B cell (primary cell): ENCODE measurements around the gene SERPINC1. TPM values are rescaled to one million over a fixed set of nuclear protein-coding genes. Genes with fewer than 3 reads are reported as not detected.

Experiments used
- ATAC-seq: fragments of 200-7000 bp; cut with Tn5 transposase; one replicate; pipeline ENCODE4 v1.10.0; 2021; ENCODE audit warnings: low read depth, mild to moderate bottlenecking, moderate number of reproducible peaks, moderate library complexity
- CTCF ChIA-PET: fragments of 350-600 bp; sonication (Branson Sonifier 250); formaldehyde crosslinking; loops from one replicate; lab custom pipeline; 2021; ENCODE audit warnings: antibody characterized with exemption, inconsistent platforms; lab: Charles Lee
- POLR2A ChIA-PET: fragments of 350-600 bp; sonication (Branson Sonifier 250); formaldehyde crosslinking; loops from one replicate; lab custom pipeline; 2021; ENCODE audit warnings: antibody characterized with exemption; lab: Charles Lee
- DNase-seq: peaks from one replicate; pipeline ENCODE4 v3.0.0; 2013
- H2AFZ ChIP-seq: 2 replicates; pipeline ENCODE4 v1.6.1; 2012; ENCODE audit warnings: mild to moderate bottlenecking, low read depth, low read length; ENCODE audit not compliant: insufficient read depth, poor library complexity, severe bottlenecking
- H3K27ac ChIP-seq, 2 donors: 1 replicate in 1 of 2; 2 replicates in 1 of 2; pipeline ENCODE4 v1.5.1; 2012 to 2013; ENCODE audit warnings: low read length in 2 of 2, mild to moderate bottlenecking in 2 of 2, moderate library complexity in 1 of 2
- H3K27me3 ChIP-seq, 4 experiments: fragments of 200-600 bp in 1 of 4; sonication (generic) in 1 of 4; replicated peaks in 1 of 4; 1 replicate in 2 of 4; 2 replicates in 2 of 4; pipeline versions ENCODE4 v1.6.1 to v1.7.0; 2013 to 2016; ENCODE audit warnings: low read length in 3 of 4, mild to moderate bottlenecking in 2 of 4, mixed read lengths in 1 of 4, moderate library complexity in 1 of 4; ENCODE audit not compliant: insufficient read depth in 4 of 4, control insufficient read depth in 3 of 4; ENCODE audit errors: control extremely low read depth in 1 of 4
- H3K36me3 ChIP-seq, 2 experiments: replicated peaks in 1 of 2; 1 replicate in 1 of 2; 2 replicates in 1 of 2; pipeline versions ENCODE4 v1.6.1 to v1.7.1; 2013; ENCODE audit warnings: low read length in 1 of 2; ENCODE audit not compliant: insufficient read depth in 2 of 2, control insufficient read depth in 1 of 2; ENCODE audit errors: control extremely low read depth in 1 of 2, extremely low read depth in 1 of 2
- H3K4me1 ChIP-seq, 2 donors: fragments of 200-600 bp in 1 of 2; sonication (generic) in 1 of 2; 1 replicate in 1 of 2; 2 replicates in 1 of 2; pipeline versions ENCODE4 v1.5.1 to v1.6.1; 2013 to 2017; ENCODE audit warnings: low read length in 2 of 2; ENCODE audit not compliant: control insufficient read depth in 2 of 2, insufficient read depth in 2 of 2
- H3K4me2 ChIP-seq: replicated peaks from 2 replicates; pipeline ENCODE3; 2012; ENCODE audit warnings: mild to moderate bottlenecking, low read depth, low read length; ENCODE audit not compliant: poor library complexity, severe bottlenecking
- H3K4me3 ChIP-seq, 5 experiments: fragments of 200-600 bp in 1 of 5; sonication (generic) in 1 of 5; 1 replicate in 3 of 5; 2 replicates in 2 of 5; pipeline versions ENCODE4 v1.5.1 to v1.7.0; 2011 to 2016; ENCODE audit warnings: low read length in 4 of 5, mild to moderate bottlenecking in 4 of 5, low read depth in 2 of 5, control low read depth in 1 of 5, moderate library complexity in 1 of 5; ENCODE audit not compliant: insufficient read depth in 1 of 5; ENCODE audit errors: control extremely low read depth in 1 of 5, extremely low read depth in 1 of 5
- H3K79me2 ChIP-seq: fragments of 200-600 bp; sonication (generic); one replicate; pipeline ENCODE4 v1.6.0; 2016; ENCODE audit warnings: low read length; ENCODE audit not compliant: control insufficient read depth, insufficient read depth
- H3K9ac ChIP-seq: fragments of 200-600 bp; sonication (generic); 2 replicates; pipeline ENCODE4 v1.6.1; 2017; ENCODE audit warnings: mild to moderate bottlenecking, low read length, moderate library complexity
- H3K9me3 ChIP-seq, 3 donors: one replicate each; pipeline versions ENCODE4 v1.6.1 to v1.7.1; 2013; ENCODE audit warnings: low read length in 2 of 3; ENCODE audit not compliant: control insufficient read depth in 2 of 3, insufficient read depth in 1 of 3; ENCODE audit errors: control extremely low read depth in 1 of 3
- H4K20me1 ChIP-seq: 2 replicates; pipeline ENCODE4 v1.6.0; 2012; ENCODE audit warnings: mild to moderate bottlenecking, low read length; ENCODE audit not compliant: insufficient read depth, control insufficient read depth, poor library complexity, severe bottlenecking
- H3K27ac Mint-ChIP-seq: one replicate; pipeline ENCODE4 v1.8.0; 2021; ENCODE audit warnings: mixed read lengths
- H3K27me3 Mint-ChIP-seq: one replicate; pipeline ENCODE4 v1.8.0; 2021; ENCODE audit warnings: mixed read lengths
- H3K4me1 Mint-ChIP-seq: one replicate; pipeline ENCODE4 v1.8.0; 2021; ENCODE audit warnings: mixed read lengths
- H3K4me3 Mint-ChIP-seq: one replicate; pipeline ENCODE4 v1.8.0; 2021; ENCODE audit warnings: mixed read lengths
- H3K9me3 Mint-ChIP-seq: one replicate; pipeline ENCODE4 v1.8.0; 2022; ENCODE audit warnings: mixed read lengths; ENCODE audit not compliant: insufficient read depth
- CTCF ChIP-seq: fragments of 200-600 bp; IDR thresholded peaks from one replicate; pipeline ENCODE4 v1.8.0; 2022; ENCODE audit warnings: antibody characterized with exemption, mild to moderate bottlenecking
- EZH2 ChIP-seq: IDR thresholded peaks from 2 replicates; pipeline ENCODE4 v1.6.1; 2012; ENCODE audit warnings: borderline replicate concordance, low read depth, mild to moderate bottlenecking, moderate library complexity, low read length; ENCODE audit not compliant: insufficient read depth, poor library complexity, severe bottlenecking
- WGBS: methylation state at CpG from one replicate; pipeline ENCODE4 v1.1.5; 2013; ENCODE audit warnings: missing lambda C conversion rate; ENCODE audit not compliant: insufficient coverage; 5-methylcytosine and 5-hydroxymethylcytosine counted together
- intact Hi-C: fragments of 100-400 bp; cut with micrococcal nuclease; formaldehyde crosslinking; loops from one replicate; pipeline ENCODE4 v1.10.0; 2022
- polyA plus RNA-seq: library from polyadenylated mRNA; depleted of rRNA; stranded (reverse); fragments of >200 nt; gene quantifications from 2 replicates; pipeline ENCODE4 v1.2.3, GENCODE V29; 2012
- total RNA-seq, 2 donors: library from RNA; stranded (reverse); fragments of 120-200 nt in 1 of 2; gene quantifications; 1 replicate in 1 of 2; 2 replicates in 1 of 2; pipeline versions ENCODE4 v1.2.3 to v1.2.4, GENCODE V29; 2013 to 2022

The SERPINC1 gene
- total and polyA plus RNA-seq, 2 donors (not counting 1 experiment from before 2014, with no cell fraction given), result 0.12 TPM; not detected in 1

- peak; percentile 25 for DNase-seq
- intact Hi-C loops, result loop anchor here (5.0 kb wide), 1 partner anchor 351 kb away; no protein-coding TSS in a partner anchor
- H3K4me3 Mint-ChIP-seq, result peak overlapping the region; percentile 94
These were observed 50.6 kb downstream of the SERPINC1 start for GRCh38 chr1:173866413-173867115.

More at GRCh38 chr1:173866413-173867115, 50.6 kb downstream of the SERPINC1 start:
- Mint-ChIP-seq H3K4me1 (peaks cover 69% of the 10 kb centered on the region), H3K27me3 (no peaks in the 10 kb centered on the region), H3K9me3 (no peaks in the 10 kb centered on the region), H3K27ac (peak overlapping the region; percentile 98)
- Histone ChIP-seq H2AFZ (no peak overlapping the region), H3K4me1 (peaks cover 42 to 50% of the 10 kb centered on the region in 2 donors), H4K20me1 (no peaks in the 10 kb centered on the region), H3K27me3 (no peaks in the 10 kb centered on the region), H3K9ac (peak overlapping the region; percentile 81), H3K4me2 (peak overlapping the region; percentile 90), H3K36me3 (peaks cover 5 to 61% of the 10 kb centered on the region in 2 experiments), H3K4me3 (peak overlapping the region; percentile 70 to 98 (median 89)), H3K27ac (peak overlapping the region; percentile 90 to 93), H3K9me3 (no peaks in the 10 kb centered on the region), H3K79me2 (peaks cover 19% of the 10 kb centered on the region)
- no peak for ATAC-seq
- ChIA-PET POLR2A (no interaction called here), CTCF (interaction anchor here (0.6 to 1.5 kb wide), 2 partner anchors 9 to 351 kb away, joined by 4 to 7 read pairs; no protein-coding TSS in a partner anchor)
- WGBS, result no CpG with 5 or more reads among the region's 2 CpGs
- TF ChIP-seq EZH2 (no peak), CTCF (no peak)
